GM21619 (cell line): Measurements from ENCODE around the gene PDSS2.

Source experiments
- ATAC-seq: cut with Tn5 transposase; IDR thresholded peaks from one replicate; pipeline ENCODE4 v1.9.1; 2021; ENCODE audit not compliant: unreplicated experiment

PDSS2 gene

GRCh38 chr6:107274288-107274687 is 185.1 kb downstream of the PDSS2 start:
- no peak for ATAC-seq

GRCh38 chr6:107272246-107272645 is 187.1 kb downstream of the PDSS2 start:
- no peak for ATAC-seq

- no peak for ATAC-seq
Observed at GRCh38 chr6:107271208-107271790, 188.1 kb downstream of the PDSS2 start.

- ATAC-seq, result no peak
Observed at GRCh38 chr6:107267634-107268033, 191.7 kb downstream of the PDSS2 start.

GRCh38 chr6:107267006-107267405 is 192.4 kb downstream of the PDSS2 start:
- ATAC-seq, result no peak

- no peak for ATAC-seq
Observed at GRCh38 chr6:107266563-107266962, 192.8 kb downstream of the PDSS2 start.

- ATAC-seq, result no peak
Observed at GRCh38 chr6:107264357-107264840, 195.0 kb downstream of the PDSS2 start.

- no peak for ATAC-seq
Observed at GRCh38 chr6:107259951-107260350, 199.4 kb downstream of the PDSS2 start.

- no peak for ATAC-seq
Observed at GRCh38 chr6:107248147-107248546, 211.2 kb downstream of the PDSS2 start.

- ATAC-seq, result no peak
Observed at GRCh38 chr6:107246972-107247615, 212.3 kb downstream of the PDSS2 start.

GRCh38 chr6:107246249-107246971 is 213.0 kb downstream of the PDSS2 start:
- no peak for ATAC-seq

- ATAC-seq, result no peak
Observed at GRCh38 chr6:107244742-107245480, 214.5 kb downstream of the PDSS2 start.

GRCh38 chr6:107244082-107244741 is 215.2 kb downstream of the PDSS2 start:
- no peak for ATAC-seq

- no peak for ATAC-seq
Observed at GRCh38 chr6:107243471-107243870, 215.9 kb downstream of the PDSS2 start.

GRCh38 chr6:107237992-107238660 is 221.2 kb downstream of the PDSS2 start:
- ATAC-seq, result no peak

GRCh38 chr6:107235511-107235910 is 223.9 kb downstream of the PDSS2 start:
- ATAC-seq, result no peak

- no peak for ATAC-seq
Observed at GRCh38 chr6:107235007-107235406, 224.4 kb downstream of the PDSS2 start.

- no peak for ATAC-seq
Observed at GRCh38 chr6:107231243-107231642, 228.1 kb downstream of the PDSS2 start.

- ATAC-seq, result no peak
Observed at GRCh38 chr6:107230448-107230847, 228.9 kb downstream of the PDSS2 start.

- no peak for ATAC-seq
Observed at GRCh38 chr6:107230024-107230423, 229.3 kb downstream of the PDSS2 start.
